GM18867 (cell line): ENCODE measurements around the gene ADORA1.

ENCODE experiments used
- ATAC-seq: cut with Tn5 transposase; IDR thresholded peaks from one replicate; pipeline ENCODE4 v1.9.1; 2021; ENCODE audit warnings: mild to moderate bottlenecking, moderate library complexity; ENCODE audit not compliant: unreplicated experiment

ADORA1 gene

GRCh38 chr1:203121186-203122015, 6.1 kb upstream of the ADORA1 start:
- no peak for ATAC-seq

GRCh38 chr1:203122159-203122558, 5.4 kb upstream of the ADORA1 start:
- no peak for ATAC-seq

- ATAC-seq = no peak
Measured at GRCh38 chr1:203124011-203124410, 3.5 kb upstream of the ADORA1 start.

GRCh38 chr1:203124546-203125317, 2.8 kb upstream of the ADORA1 start:
- ATAC-seq = no peak

- ATAC-seq = no peak
Measured at GRCh38 chr1:203126151-203126865, 1.2 kb upstream of the ADORA1 start.

- no peak for ATAC-seq
Measured at GRCh38 chr1:203126866-203127665, 460 bp upstream of the ADORA1 start.

- no peak for ATAC-seq
Measured at GRCh38 chr1:203128431-203128715, 847 bp downstream of the ADORA1 start.

- ATAC-seq = no peak
Measured at GRCh38 chr1:203128716-203129500, 1.4 kb downstream of the ADORA1 start.

- no peak for ATAC-seq
Measured at GRCh38 chr1:203129501-203130231, 2.1 kb downstream of the ADORA1 start.

- ATAC-seq = no peak
Measured at GRCh38 chr1:203130358-203130985, 2.9 kb downstream of the ADORA1 start.

GRCh38 chr1:203131548-203132200, 4.1 kb downstream of the ADORA1 start:
- ATAC-seq = no peak

- no peak for ATAC-seq
Measured at GRCh38 chr1:203133970-203134725, 6.6 kb downstream of the ADORA1 start.

- ATAC-seq = no peak
Measured at GRCh38 chr1:203135636-203136305, 8.2 kb downstream of the ADORA1 start.

GRCh38 chr1:203136409-203137042, 9.0 kb downstream of the ADORA1 start:
- no peak for ATAC-seq

GRCh38 chr1:203137324-203137723, 9.8 kb downstream of the ADORA1 start:
- no peak for ATAC-seq

GRCh38 chr1:203138066-203138465, 10.5 kb downstream of the ADORA1 start:
- no peak for ATAC-seq

GRCh38 chr1:203139976-203140475, 12.5 kb downstream of the ADORA1 start:
- ATAC-seq = no peak
